Chondrocyte (in vitro differentiated cells): ENCODE results near the gene TNFAIP8L2. TPM values are rescaled to one million over a fixed set of nuclear protein-coding genes. Genes with fewer than 3 reads are reported as not detected.

Source experiments
- DNase-seq: peaks from one replicate; pipeline ENCODE4 v3.0.0; 2021; ENCODE audit warnings: mixed read lengths, low spot score
- H3K27ac Mint-ChIP-seq: one replicate; pipeline ENCODE4 v1.8.0; 2021; ENCODE audit warnings: mild to moderate bottlenecking, moderate library complexity, mixed read lengths; ENCODE audit not compliant: unreplicated experiment
- H3K27me3 Mint-ChIP-seq: 2 replicates; pipeline ENCODE4 v1.8.0; 2021; ENCODE audit warnings: low read depth, mixed read lengths
- H3K36me3 Mint-ChIP-seq: 2 replicates; pipeline ENCODE4 v1.8.0; 2021; ENCODE audit warnings: low read depth, mixed read lengths
- H3K4me1 Mint-ChIP-seq: 2 replicates; pipeline ENCODE4 v1.8.0; 2021; ENCODE audit warnings: low read depth, mild to moderate bottlenecking, mixed read lengths
- H3K4me3 Mint-ChIP-seq: one replicate; pipeline ENCODE4 v1.8.0; 2021; ENCODE audit warnings: mild to moderate bottlenecking, moderate library complexity, mixed read lengths; ENCODE audit not compliant: unreplicated experiment
- H3K9me3 Mint-ChIP-seq: 2 replicates; pipeline ENCODE4 v1.8.0; 2021; ENCODE audit warnings: low read depth, mixed read lengths
- CTCF ChIP-seq: fragments of 200-600 bp; sonication (generic); IDR thresholded peaks from 2 replicates; pipeline ENCODE4 v1.5.0; 2021; ENCODE audit warnings: antibody characterized with exemption, mild to moderate bottlenecking, moderate library complexity
- total RNA-seq: library from RNA; stranded (reverse); gene quantifications from 3 replicates; pipeline ENCODE4 v1.2.1, GENCODE V29; 2021

The TNFAIP8L2 gene
- total RNA-seq, 1 donor from 2014 or later: not detected

GRCh38 chr1:151134396-151134795 is 22.1 kb upstream of the TNFAIP8L2 start:
- no peak overlapping the region for H3K4me3 Mint-ChIP-seq

GRCh38 chr1:151134991-151135390 is 21.5 kb upstream of the TNFAIP8L2 start:
- DNase-seq: peak; percentile 65
- Mint-ChIP-seq H3K9me3 (no peaks in the 10 kb centered on the region), H3K27ac (no peak overlapping the region), H3K36me3 (peaks cover 8% of the 10 kb centered on the region), H3K27me3 (peaks cover 13% of the 10 kb centered on the region), H3K4me3 (no peak overlapping the region), H3K4me1 (peaks cover 10% of the 10 kb centered on the region)
- TF ChIP-seq CTCF: no peak

More at GRCh38 chr1:151134396-151134795, 22.1 kb upstream of the TNFAIP8L2 start:
- H3K9me3 Mint-ChIP-seq: no peaks in the 10 kb centered on the region
- DNase-seq: peak; percentile 11
- peaks cover 13% of the 10 kb centered on the region for H3K27me3 Mint-ChIP-seq
- peaks cover 8% of the 10 kb centered on the region for H3K36me3 Mint-ChIP-seq
- H3K4me1 Mint-ChIP-seq: peaks cover 10% of the 10 kb centered on the region
- H3K27ac Mint-ChIP-seq: no peak overlapping the region
- no peak for TF ChIP-seq CTCF

GRCh38 chr1:151135433-151136385 is 20.7 kb upstream of the TNFAIP8L2 start:
- Mint-ChIP-seq H3K36me3 (peaks cover 8% of the 10 kb centered on the region), H3K9me3 (no peaks in the 10 kb centered on the region), H3K4me3 (no peak overlapping the region), H3K27ac (no peak overlapping the region), H3K4me1 (peaks cover 10% of the 10 kb centered on the region), H3K27me3 (peaks cover 13% of the 10 kb centered on the region)
- peak; percentile 48 for DNase-seq
- TF ChIP-seq CTCF: peak; percentile 15

GRCh38 chr1:151137789-151138188 is 18.7 kb upstream of the TNFAIP8L2 start:
- TF ChIP-seq CTCF: no peak
- peaks cover 8% of the 10 kb centered on the region for H3K36me3 Mint-ChIP-seq
- peaks cover 2% of the 10 kb centered on the region for H3K27me3 Mint-ChIP-seq
- H3K4me1 Mint-ChIP-seq: no peaks in the 10 kb centered on the region
- no peak for DNase-seq
- H3K27ac Mint-ChIP-seq: no peak overlapping the region
- no peak overlapping the region for H3K4me3 Mint-ChIP-seq
- no peaks in the 10 kb centered on the region for H3K9me3 Mint-ChIP-seq

- peak; percentile 68 for DNase-seq
- Mint-ChIP-seq H3K9me3 (no peaks in the 10 kb centered on the region), H3K27ac (no peak overlapping the region), H3K4me3 (no peak overlapping the region), H3K27me3 (no peaks in the 10 kb centered on the region), H3K4me1 (peaks cover 33% of the 10 kb centered on the region), H3K36me3 (no peaks in the 10 kb centered on the region)
- TF ChIP-seq CTCF: no peak
Measured at GRCh38 chr1:151142411-151143056, 13.9 kb upstream of the TNFAIP8L2 start.
